Activated CD4-positive, alpha-beta T cell treated with anti-CD3 and anti-CD28 coated beads for 24 hours (primary cell): ENCODE data around the gene EXOC6B.

Experiments used
- DNase-seq, 2 donors: peaks; one replicate each; pipeline ENCODE4 v3.0.0-alpha.2; 2020; ENCODE audit warnings: low read depth in 2 of 2

The EXOC6B gene

DNA sequence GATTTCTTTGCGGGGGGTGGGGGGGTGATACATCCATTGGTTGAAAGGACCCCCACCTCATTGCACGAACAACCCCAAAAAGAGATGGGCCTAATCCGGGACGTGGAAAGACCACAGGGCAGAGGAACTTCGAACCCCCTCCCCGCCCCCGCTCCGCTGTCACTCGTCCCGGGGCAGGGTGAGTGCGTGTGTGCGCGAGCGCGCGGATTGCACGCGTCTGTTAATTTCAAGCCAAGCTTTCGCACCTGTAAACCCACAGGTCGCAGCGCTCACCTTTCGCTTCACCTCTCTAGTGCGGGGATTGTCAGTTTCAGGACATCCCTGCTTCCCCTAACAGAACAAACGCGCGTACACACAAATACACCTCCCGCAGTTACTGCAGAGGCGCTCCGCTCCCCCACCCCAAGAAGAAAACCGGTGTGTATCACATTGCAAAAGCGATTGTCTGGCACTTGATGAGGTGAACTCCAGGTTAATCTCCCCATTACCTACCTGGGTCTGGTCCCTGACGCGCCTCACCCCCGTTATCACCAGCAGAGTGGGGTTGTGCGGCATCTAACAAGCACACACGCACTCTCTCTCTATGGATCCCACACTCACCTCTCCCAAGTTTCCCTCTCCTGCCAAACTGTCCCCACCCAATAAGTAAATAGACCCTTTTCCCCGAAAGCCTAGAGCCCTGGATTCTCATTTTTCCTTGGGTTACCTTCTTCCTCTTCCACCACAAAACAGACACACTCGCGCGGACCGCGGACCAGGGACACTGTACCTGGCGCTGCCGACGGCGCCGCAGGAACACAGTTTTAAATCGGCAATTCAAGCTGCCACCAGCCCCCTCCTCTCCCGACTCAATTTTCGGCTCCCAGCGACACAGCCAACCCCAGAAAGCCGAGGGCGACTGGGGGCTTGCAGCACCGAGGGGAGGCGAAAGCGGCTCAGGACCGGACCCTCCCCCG lies 679.2 kb downstream of the EXOC6B start:
- DNase-seq: no peak

DNA sequence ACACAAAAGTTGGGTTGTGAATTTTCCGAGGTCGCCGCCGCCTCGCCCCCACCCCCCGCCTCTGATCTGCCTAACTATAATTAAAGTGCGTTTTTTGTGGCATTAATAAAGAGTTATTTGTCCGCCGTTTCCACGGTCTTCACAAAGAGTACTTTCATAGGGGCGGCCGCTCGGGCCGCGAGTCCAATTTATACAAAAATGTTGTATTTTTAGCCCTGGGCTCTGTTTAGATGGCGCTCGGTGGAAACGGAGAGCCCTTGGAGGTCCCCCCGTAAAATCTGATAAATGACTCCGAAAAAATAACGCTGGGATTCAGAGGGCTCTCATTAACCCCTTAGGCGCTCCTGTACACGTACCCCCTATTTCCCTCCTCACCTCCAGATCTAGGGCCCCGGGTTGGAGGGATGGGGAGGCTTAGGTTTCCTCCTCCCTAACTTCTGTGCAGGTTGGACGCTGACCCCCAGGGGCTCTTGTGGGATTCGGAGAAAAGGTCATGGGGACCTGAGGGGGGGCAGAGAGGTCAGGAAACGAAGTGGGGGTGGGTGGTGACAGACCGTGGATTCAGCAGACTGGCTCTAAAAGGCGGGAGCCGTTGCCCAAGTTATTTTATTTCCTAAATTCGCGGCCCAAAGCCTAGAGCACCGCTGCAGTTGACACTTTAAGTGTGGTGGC lies 680.0 kb downstream of the EXOC6B start:
- DNase-seq: no peak

- no peak for DNase-seq
Observed at GRCh38 chr2:72145289-72145657, 680.6 kb downstream of the EXOC6B start.

- no peak for DNase-seq
Observed at GRCh38 chr2:72144632-72145288, 681.1 kb downstream of the EXOC6B start.

- no peak for DNase-seq
Observed at GRCh38 chr2:72144274-72144631, 681.6 kb downstream of the EXOC6B start.

- DNase-seq: no peak
Observed at GRCh38 chr2:72143441-72144273, 682.2 kb downstream of the EXOC6B start.

GRCh38 chr2:72142570-72143440 lies 683.0 kb downstream of the EXOC6B start:
- no peak for DNase-seq

- no peak for DNase-seq
Observed at GRCh38 chr2:72141881-72142451, 683.9 kb downstream of the EXOC6B start.

DNA sequence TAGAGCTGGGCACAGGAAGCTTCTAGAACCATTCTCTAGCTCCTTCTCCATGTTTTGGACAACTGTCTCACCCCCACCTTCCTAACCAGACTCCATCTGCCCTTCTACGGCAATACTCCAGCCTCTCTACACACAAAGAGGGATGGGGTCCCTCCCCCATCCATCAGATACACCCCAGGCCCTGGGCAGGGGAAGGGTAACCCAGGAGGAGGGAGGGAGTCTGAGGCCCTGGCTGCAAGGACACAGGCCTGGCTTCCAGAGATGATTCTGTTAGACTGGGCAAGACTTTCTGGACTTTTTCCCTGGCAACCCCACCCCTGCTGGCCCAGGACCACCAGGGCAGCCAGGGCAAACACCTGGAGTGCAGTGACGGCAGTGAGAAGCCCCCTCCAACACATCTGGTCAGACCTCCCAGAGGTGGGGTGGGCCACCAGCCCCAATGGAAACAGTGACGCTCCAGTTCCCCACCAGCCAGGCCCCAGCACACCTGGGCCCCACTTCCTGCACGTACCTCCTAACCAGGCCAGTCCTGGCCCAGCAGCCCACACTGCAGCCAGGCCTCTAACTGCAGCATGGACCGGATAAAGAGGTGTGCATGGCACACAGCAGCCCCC lies 684.7 kb downstream of the EXOC6B start:
- no peak for DNase-seq

DNA sequence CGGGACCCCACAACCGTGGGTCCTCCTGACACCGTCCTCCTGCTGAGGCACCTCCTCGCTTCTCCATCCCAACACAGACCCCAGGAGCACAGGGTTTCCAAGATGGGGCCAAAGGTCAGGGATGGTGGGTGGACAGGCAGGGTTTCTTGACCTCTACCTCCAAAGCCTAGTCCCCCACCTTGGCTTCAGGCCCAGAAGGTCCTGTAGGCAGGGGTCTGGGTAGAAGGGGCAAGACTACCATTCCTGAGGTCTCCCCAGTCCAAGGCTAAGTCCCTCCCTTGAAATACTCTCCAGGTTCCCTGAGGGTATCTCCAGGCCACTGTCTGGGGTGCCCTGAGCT lies 685.2 kb downstream of the EXOC6B start:
- no peak for DNase-seq

GRCh38 chr2:72139874-72140620 lies 685.8 kb downstream of the EXOC6B start:
- no peak for DNase-seq

DNA sequence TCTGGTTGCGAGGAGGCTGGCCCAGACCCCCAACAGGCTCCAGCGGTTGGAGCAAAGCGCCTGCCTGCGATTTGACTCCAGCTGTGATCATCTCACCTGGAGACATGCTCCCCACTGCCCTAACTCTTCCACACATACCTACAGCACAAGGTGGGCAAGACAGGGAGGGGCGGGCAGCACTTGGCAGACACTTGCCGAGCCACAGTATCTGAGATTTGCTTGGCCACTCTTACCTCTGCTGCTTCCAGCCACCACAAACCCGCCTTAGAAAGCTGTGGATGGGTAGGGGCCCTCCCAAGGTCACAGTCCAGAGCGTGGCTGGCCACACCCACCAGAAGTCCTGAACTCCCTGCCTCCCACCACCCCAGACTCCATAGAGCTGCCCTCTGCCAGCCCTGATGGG lies 686.4 kb downstream of the EXOC6B start:
- DNase-seq: no peak

DNA sequence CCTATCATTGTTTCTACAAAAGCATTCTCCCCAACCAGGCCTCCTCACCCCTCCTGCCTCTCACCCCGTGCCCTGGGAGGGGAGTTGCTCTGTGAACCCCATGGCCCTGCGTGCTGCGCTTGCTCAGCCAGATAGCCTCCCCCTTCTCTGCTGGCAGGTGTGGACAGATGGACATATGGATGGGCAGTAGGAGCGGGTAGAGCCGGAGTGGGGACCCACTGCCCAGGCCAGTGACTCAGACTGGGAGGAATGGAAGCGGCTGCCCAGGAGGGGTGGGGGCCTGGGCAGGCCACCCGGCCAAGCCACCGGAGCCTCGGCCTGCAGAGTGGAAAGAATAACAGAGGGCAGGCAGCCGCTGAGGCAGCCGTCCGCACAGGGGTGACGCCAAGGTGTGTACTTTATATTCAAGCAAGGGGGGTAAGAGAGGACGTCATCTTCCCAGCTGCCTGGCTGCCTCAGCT lies 686.9 kb downstream of the EXOC6B start:
- no peak for DNase-seq

- no peak for DNase-seq
Observed at GRCh38 chr2:72138011-72138881, 687.6 kb downstream of the EXOC6B start.

GRCh38 chr2:72137498-72138010 lies 688.3 kb downstream of the EXOC6B start:
- DNase-seq: peak; percentile 45 to 67

DNA sequence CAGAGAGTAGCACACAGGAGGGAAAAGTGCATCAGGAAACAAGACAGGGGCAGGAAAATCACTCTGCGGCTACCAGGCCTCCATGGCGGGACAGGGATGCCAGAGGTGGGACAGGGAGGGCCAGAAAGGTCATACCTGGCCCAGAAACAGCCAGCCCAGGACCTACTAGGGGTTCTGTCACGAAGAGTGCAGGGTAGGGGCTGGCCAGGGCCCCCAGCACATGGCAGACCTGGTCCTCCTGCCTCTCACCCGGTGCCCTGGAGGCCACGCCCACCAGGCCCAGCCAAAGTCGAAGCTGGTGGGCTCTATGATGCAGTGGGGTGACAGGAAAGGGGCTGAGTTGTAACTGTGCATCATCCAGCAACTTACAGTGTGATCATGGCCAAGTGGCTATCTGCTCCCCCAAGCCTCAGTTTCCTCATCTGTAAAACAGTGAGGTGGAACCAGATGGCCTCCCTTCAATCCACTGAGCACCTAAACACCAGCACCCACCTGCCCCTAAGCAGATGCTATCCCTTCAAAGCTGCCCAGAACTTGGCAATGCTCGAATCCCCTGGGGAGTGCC lies 688.8 kb downstream of the EXOC6B start:
- DNase-seq: no peak

DNA sequence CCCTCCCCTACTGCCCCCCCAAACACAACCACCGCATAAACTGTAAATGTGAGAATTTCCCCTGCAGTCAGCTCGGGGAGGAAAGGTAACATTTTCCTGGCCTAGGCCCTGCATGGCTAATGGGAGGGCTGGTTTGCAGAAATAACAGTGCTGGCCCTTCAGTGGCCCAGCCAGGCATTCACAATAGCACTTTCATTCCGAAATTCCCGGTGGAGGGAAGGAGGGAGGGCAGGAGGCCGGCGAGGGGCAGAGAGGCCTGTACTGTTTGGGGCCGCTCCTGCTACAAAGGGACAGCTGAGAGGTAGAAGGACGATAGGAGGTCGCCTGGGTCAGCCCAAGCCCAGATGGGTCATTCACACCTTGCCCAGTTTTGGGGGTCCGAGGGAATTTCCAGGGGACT lies 689.5 kb downstream of the EXOC6B start:
- DNase-seq: no peak

GRCh38 chr2:72135921-72136320 lies 689.9 kb downstream of the EXOC6B start:
- no peak for DNase-seq
